HG03565 (cell line): Measurements from ENCODE around the gene CEP63.

Experiments used
- ATAC-seq: cut with Tn5 transposase; IDR thresholded peaks from one replicate; pipeline ENCODE4 v1.9.1; 2021; ENCODE audit warnings: mild to moderate bottlenecking, moderate library complexity; ENCODE audit not compliant: unreplicated experiment

Gene CEP63

DNA sequence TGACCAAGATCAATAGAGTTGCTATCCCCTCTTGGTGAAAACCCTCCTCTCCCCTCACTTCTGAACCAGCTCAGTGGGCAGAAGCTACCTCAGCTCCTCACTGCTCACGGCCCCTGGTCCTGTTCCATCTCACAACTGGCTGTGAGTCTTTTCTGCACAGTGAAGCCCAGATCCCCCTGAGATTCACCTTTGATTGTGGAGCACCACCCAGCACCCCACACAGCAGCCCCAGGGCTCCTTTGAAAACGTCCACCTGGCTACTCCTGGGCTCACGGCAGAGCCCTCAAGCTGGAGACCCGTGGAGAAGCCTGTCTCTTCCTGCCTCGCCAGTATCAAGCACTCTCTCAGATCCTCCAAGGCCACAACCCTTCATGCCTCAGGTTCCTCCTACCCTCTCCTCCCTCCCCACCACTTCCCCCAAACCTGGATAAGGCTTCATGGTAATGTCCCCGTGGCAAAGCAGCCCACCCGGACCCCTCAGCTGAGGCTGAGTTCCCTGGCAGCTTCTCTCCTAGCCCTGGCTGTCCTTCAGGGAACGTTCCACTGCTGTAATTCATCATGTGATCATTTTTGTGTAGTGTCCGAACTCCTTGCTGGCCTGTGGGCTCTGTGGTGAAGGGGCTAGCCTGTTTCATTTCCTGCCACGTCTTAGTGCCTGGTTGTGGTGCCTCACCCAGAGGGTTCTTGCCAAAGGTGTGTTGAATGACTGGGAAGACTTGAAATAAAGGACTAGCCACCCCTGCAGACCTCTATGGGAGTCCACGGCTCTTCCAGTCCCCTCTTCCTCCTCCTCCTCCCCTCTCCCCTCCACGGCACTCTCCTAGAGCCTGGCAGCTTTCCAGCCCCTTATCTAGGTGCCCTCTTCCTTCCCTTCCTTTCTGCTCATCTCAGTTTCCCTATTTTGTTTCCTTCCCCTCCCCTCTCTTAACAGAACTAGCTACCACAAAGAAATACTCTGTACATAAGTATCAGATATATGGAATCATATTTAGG lies 120.5 kb downstream of the CEP63 start:
- no peak for ATAC-seq

DNA sequence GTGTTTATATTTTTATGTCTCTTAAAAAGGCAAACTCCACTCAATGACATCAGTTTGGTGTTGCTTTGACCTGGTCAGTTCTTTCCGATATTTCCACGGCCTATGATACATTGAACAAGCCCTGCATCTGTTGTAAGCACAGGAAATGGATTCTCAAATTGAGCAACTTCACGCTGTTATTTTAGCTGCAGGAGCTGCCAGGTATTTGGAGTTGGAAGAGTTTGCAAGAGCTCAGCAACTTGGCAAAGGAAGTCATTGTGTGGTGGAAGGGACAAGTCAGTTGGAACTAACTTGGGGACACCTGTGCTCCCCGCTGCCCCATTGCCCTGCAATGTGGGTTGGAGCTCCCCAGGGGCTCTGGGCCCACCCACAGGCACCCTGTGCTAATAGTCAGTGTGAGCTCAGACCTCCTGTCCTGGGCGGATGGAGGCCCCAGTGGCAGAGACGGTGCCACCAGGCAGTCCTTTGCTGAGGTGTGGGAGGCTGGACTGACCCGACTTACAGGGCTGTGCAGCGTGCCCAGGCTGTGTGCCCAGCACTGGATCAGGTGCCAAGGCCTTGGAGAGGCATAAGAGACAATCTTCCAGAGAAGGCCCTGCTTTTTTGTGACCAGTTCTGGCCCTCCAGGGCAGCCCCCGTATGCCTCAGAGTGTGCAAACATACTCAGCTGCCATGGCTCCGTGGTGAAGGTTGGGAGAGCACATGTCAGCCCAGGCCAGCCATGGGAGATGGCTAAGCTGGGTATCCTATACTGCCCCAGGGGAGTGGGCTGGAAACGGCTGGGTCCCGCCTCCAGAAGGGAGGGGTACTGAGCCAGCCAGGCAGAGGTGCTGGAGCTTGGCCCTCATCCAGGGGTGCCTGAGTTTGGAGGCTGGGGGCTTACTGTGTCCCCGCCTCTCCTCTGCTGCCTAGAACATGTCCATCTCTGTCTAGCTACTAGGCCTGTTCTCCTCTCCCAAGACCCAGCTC lies 121.5 kb downstream of the CEP63 start:
- ATAC-seq: no peak

DNA sequence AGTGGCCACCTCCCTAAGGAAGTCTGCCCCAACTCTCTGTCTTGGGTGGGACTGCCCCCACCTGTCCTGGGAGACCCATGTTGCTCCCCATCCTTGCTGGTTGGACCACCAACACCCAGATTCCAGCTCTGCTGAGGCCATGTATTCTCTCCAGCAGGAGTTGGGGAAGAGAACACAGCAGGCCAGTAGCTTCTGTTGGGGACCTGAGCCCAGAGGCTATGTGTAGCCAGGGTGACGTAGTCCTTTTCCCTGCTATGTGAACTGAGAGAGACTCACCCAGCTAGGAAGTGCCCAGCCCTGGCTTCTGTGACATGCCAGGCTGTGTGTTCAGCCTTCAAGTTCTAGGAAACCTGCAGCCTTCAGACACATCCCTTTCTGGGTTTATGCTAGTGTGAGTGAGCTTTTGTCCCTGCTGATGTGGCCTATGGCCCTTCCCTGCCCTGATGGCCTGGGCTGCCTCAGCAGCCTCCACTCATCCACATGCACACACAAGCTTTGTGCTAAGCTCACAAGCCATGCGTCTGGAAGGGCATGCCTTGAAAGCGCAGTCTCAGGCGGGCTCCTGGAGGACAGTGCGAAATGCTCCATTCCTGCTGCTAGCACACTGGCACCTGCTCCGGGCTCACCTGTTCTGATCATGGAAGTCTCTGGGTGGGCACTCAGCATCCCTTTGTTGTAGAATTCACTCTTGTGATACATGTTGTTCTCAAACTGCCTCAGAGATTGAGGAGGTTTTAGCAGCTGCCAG lies 122.3 kb downstream of the CEP63 start:
- ATAC-seq: no peak

DNA sequence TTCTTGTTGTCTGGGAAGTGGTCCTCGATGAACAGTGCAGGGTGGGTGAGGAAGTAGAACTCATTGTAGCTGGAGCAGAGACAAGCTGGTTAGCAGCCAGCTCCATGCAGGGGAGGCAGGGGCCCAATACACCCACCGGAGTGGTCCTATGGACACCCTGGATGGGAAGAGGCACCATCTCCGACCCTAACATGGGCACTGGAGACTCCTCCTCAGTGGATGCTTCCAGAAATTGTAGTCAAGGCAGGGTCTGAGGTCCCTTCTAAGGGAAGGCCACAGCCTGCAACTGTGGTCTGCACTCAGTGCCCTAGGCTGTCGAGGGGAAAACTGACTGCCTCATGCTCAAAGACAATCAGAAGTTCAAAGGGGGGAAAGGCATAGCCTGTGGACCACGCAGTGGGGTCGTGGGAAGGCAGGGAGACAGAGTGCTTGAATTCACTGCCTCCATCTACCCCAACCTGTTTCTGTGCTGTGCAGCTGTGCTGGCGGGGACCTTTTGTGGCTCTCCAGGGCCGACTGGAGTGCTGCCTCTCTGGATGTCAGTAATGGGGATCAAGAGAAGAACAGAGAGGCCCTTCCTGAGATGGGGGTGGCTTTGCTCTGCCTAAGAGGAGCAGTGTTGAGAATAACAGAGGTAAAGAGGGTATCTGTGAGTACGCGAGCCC lies 123.0 kb downstream of the CEP63 start:
- ATAC-seq: no peak

DNA sequence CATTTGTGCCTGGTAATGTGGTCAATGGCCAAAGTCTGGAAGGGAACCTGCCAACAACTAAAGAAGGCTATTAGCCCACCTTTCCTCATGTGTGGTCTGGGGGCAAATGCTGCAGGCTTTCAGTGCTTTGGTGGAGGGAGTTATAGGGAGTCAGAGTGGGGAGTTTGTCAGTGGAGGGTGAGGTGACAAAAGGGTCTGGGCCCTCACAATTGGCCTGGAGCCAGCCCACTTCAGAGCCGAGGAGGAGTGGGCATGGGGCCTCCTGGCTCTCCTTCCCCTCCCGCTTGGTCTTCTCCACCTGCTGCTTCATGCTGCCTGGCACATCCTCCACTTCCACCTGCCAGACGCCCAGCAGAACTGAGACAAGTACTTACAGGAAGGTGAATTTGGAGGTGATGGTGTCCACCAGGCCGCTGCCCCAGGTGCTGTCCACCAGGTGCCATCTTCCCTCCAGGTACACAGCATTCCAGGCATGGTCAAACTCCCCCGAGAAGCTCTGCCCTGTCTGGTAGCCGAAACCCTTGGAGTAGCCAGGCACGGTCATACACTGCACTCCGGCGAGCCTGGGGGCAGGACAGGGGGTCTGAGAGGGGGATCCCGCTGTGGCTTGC lies 124.1 kb downstream of the CEP63 start:
- ATAC-seq: no peak

DNA sequence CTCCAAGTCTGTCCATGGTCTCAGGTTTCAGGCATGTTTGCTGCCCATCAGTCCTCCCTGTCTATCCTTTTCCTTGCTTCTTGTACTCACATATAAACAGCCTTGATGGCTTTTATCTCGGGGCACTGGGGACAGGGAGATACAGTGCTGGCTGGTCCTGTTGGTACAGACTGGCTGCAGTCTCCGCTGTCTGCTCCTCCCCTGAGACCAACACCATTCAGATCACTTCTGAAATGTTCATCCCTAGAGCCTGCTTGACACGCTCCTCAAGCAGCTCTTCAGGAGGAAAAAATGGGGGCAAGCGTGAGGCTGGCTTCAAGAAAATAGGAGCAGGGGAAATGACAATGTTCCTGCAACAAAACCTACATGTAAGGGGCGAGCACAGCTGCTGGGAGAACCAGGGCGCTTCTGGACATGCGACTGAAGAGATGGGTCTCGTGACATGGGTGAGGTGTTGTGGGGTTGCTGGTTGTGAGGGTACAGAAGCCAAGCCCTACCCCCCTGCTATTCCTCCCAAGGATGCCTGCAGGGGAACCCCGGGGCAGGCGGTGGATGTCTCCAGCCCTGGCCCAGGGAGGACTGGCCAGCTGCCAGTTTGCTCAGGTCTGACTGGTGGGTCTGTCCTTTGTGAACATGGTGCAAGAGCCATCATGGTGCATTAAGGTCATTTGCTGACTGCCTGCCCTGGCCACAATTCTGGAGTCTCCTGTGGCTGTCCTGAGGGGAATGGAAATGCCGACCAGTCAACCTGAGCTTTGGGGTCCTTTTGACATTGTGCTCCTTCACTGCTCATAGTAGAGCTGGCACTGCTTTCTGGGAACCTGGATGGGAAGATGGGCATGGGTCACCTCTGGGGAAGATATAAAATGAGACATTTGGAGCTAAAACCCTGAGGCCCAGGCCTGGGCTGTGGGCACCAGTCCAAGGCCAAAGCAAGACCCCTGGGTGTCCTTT lies 124.9 kb downstream of the CEP63 start:
- no peak for ATAC-seq

DNA sequence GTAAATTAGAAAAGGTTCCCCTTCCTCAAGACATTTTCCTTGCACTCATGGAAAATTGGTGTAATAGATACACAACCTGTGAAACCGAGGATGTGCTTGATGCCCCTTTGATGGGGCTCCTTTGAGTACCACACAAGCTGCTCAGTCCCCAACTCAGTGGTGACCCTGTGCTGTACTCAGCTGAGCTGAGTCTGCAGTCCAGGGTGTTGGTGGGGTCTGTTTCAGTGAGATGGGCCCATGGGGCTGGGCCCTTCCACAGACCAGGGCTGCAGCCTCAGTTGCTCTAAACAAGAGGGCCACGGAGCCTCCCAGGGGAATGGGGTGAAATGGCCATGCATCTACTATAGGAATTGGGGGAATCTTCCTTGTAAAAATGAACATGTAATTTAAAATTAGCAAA lies 125.7 kb downstream of the CEP63 start:
- ATAC-seq: no peak

DNA sequence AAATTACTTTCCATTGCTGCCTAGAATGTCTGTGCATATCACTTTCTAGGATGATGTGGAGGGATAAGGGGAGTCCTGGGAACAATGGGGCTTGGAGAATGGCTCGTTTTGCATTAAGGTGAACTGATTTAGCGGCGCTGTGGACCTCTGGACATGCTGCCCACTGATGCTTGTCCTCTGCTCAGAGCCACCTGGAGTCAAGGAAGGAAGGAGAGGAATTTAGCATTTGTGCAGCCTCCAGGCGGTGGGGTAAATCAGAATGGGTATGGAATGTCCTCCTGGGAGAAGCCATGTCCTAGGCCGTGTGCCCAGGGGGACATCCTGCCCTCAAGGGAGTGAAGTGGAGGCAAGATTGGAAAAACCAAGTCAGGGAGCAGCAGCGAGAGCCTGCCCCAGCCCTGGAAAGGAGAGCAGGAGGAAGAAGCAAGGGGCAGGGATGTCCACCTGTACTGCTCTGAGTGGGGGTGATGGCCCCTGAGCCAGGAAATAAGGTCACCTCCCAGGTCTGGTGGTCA lies 127.2 kb downstream of the CEP63 start:
- ATAC-seq: no peak

DNA sequence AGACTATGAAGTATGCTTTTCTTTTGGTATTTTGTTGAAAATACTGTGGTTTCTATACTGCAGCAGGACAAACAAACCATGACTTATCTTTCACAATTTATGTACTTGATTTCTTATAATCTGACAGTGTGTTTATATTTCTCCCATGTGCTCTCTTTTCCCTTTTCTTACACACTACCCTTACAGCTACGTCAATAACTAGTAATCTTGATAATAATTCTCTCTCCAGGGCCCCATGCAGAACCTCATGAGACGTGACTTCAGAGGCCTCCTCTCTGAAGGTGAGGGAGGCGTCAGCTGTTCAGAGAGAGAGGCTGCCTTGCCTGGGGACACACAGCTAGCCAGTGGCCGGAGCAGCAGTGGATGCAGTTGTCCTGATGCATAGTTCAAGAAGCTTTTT lies 129.1 kb downstream of the CEP63 start:
- ATAC-seq: no peak

DNA sequence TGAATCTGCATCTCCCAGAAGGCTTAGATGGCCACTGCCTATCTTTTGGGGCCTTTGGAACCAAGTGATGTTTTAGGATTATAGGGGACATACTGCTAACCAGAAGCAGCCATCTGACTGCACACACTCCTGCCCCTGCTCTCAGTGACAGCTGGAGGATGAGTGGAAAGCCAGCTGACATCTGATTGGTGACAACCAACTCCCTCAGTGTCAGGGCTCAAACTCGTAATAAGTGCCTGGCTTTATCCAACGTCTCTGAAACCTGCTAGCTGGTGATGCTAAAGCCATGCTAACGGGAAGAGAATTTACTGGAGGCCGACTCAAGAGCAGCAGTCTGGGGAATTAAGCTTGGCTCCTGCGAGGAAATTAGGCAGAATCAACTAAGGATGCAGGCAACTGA lies 129.9 kb downstream of the CEP63 start:
- ATAC-seq: no peak

DNA sequence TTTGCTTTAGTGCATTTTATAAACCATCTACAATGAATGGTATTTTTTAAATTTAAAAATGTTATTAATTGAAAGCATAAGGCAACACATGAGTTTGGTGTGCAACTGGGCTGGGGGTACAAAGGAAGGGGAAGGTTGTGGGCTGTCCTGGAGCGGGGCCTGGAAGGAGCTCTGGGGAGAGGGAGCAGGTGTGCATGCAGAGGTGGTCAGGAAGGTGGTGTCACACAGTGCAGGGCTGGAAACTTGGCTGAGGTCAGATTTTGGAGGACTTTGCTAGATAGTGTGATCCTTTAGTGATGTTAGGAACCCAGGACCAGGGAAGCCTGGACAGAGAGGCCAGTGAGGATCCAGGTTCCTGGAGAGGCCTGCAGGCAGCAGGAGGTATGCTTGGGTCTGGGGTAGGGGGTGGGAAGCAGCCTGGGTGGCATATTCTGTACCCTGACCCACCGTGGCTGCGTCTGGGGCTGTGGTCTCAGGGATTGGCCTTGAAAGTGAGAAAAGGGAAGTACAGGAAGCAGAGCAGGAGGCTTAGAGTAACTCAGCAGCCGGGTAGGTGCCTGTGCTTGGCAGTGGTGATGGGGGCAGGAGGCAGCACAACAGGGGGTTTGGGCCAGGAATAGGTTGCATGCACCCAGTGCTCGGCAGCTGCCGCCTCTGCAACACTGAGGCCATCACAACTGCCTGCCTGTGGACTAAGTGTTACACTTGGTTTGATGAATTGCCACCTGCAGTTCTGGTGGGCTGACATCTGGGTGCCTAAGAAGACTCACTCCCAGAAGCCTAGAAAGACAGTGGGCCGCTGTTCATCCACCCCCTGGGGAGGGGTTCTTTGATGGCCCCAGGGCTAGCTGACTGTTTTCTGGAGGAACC lies 132.0 kb downstream of the CEP63 start:
- ATAC-seq: no peak

DNA sequence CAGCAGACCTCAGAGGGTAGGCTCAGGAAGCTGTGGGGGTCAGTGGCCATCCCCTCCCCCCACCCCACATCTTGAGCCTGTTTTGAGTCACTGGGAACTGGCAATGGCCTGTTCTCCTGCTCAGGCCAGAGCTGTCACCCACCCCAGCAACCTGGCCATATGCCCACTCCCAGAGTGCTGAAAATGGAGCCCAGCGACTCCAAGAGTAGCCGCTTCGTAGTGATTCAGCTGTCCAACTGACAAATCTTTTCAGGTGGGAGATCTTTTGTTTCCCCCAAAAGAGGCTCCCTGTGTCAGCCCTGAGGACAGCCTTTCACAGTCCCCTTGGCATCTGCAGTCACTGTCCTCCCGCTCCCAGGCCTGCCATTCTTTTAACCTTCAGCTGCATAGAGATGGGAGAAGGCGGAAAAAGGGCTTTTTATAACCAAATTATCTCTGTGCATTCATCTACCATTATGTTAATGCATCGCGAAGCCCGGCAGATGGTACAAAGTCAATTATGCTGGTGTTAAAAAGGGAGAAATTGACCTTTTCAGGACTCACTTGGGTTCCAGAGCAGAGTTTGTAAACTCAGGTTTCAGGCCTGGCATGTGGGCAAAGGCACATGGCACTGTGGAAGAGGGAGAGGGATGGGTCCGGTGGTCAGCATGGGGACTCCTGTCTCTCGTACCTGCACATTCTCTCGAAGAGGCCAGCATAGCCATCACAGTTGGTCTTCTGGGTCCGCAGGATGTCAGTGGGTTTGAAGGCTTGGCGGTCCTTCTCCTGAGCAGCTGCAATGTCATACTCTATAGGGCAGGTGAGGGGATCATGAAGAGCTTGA lies 132.8 kb downstream of the CEP63 start:
- no peak for ATAC-seq

DNA sequence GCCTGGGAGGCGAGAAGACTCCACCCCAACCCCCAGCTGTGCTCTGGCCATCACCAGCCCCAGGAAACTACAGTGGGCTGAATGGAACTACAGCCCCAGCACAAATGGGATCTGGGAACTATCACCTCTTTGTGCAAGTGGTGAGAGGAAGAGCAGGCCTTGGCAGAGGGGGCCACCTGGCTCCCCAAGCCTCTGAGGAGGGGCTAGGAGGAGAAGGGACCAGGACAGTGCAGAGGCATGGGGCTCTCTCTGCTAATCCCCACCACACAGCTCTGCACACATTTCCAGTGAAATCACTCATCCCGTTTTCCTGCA lies 133.4 kb downstream of the CEP63 start:
- ATAC-seq: no peak

DNA sequence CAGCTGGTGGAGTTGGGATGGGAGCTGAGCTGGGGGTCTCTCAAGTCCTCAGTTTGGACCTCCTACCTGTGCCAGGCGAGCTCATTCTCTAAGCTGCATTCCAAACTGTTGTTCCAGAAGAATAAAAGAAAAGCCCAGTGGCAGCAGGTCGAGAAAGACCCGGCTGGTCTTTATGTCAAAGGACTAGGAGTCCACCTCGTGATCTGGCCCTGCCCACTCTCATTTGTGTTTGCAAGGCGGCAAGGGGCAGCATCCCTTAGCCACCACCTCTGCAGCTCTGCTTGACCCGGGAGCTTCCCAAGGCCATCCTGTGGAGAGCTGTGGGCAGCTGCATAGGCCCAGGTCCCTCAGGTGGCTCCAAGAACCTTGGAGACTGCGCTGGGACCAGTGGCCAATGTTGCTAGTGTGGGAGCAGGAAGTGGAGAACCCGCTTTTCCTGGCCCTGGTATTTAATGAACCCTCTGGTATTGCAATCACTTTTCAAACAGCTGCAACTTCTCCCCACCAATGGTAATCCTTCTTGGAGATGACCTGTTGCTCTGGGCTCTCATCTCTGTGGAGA lies 134.1 kb downstream of the CEP63 start:
- no peak for ATAC-seq

DNA sequence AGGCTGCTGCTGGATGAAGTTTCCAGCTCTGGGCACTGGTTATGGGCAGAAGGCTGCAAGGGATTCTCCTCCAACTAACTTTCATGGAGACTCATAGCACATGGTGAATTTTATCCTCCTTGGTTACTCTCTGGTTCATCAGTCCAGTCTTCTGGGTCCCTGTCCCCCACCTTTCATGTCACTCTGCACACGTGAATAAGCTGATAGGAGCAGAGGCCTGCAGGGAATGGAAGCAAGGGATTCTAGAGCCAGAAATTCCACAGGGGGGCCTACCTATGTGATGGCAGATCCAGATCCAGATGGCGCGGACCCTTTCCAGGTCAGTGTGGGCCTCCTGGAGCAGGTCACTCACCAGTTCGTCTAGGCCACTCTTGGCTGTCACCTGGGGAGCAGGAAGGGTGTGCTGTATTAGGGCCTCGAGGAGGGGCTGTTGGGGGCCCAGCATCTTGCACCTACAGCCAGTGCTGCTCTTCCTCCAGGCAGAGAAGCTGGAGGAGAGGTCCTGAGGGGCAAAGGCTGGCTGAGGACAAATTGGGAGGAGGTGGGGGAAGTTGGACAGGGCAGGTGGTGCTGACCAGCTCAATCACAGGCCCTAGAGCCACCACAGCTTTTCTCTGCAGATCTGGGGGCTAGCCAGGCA lies 134.7 kb downstream of the CEP63 start:
- ATAC-seq: no peak

DNA sequence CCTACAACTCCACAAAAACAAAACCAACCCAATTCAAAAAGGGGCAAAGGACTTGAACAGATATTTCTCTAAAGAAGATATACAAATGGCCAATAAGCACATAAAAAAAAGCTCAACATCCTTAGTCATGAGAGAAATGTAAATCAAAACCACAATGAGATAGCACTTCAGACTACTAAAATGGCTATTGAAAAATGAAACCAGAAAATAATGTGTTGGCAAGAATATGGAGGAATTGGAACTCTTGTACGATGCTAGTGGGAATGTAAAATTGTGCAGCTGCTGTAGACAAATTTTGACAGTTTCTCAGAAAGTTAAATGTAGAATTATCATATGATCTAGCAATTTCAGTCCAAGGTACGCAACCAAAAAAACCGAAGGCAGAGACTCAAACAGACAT lies 136.0 kb downstream of the CEP63 start:
- ATAC-seq: no peak
